ES-I3 (cell line): ENCODE measurements around the gene PGM2.

Source experiments
- H3K36me3 ChIP-seq: 2 replicates; pipeline ENCODE4 v1.6.1; 2013; ENCODE audit warnings: mild to moderate bottlenecking, low read length, control low read depth, moderate library complexity; ENCODE audit not compliant: insufficient read depth
- H3K4me1 ChIP-seq: 2 replicates; pipeline ENCODE4 v1.6.1; 2013; ENCODE audit warnings: mild to moderate bottlenecking, control low read depth, low read length; ENCODE audit not compliant: insufficient read depth
- H3K9ac ChIP-seq: 2 replicates; pipeline ENCODE4 v1.6.1; 2013; ENCODE audit warnings: low read depth, mild to moderate bottlenecking, low read length, moderate library complexity
- H3K9me3 ChIP-seq: 2 replicates; pipeline ENCODE4 v1.6.1; 2013; ENCODE audit warnings: mild to moderate bottlenecking, low read length, moderate library complexity; ENCODE audit not compliant: control insufficient read depth, insufficient read depth

Gene PGM2

DNA sequence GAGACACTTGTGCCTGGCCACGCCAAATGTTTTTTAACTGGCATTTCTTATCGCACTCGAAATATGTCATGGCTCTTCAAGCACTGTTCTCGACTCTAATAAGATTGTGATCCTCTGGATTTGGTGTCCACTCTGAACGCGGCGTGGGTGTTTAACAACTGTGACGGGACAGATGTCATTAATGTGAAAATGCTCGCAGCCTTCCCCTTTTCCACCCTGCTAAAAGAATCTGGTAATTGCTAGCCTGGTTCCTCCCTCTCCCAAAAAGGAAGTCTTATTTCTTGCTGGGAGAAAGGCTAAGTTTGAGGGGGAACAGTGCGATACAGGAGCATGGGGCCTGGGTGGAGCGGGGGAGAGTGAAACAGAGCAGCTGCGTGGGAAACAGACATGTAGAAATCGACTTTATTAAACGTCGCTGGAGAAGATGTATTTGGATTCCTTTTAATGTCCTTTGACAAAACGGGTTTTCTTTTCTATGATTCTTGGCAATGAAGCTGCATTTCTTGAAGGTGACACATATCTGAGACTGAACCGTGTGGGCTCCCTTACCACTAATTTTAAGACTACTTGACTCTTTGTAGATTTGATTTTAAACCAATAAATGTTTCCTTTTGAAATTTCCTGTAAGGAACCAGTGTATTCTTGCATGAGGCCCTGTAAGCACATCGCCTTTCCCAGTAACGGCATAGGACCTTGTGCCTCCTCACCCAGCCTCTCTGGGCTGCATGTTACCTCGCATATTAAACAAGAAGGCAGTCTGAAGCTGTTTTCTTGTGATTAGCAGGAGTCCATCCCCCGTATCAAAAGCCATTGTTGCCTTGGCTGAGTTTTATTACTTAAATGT, 82.2 kb downstream of the PGM2 start:
- Histone ChIP-seq H3K4me1 (0 out of 2 replicates have a peak, but pooled peaks cover 6% of the 10 kb centered on the region), H3K9me3 (no peaks in the 10 kb centered on the region), H3K36me3 (no peaks in the 10 kb centered on the region), H3K9ac (no peak overlapping the region)

GRCh38 chr4:37909332-37910090, 83.0 kb downstream of the PGM2 start:
- H3K36me3 ChIP-seq: no peaks in the 10 kb centered on the region
- H3K9ac ChIP-seq: no peak overlapping the region
- H3K4me1 ChIP-seq: 0 out of 2 replicates have a peak, but pooled peaks cover 6% of the 10 kb centered on the region
- no peaks in the 10 kb centered on the region for H3K9me3 ChIP-seq

- H3K36me3 ChIP-seq: no peaks in the 10 kb centered on the region
- H3K4me1 ChIP-seq: 0 out of 2 replicates have a peak, but pooled peaks cover 6% of the 10 kb centered on the region
- no peak overlapping the region for H3K9ac ChIP-seq
- no peaks in the 10 kb centered on the region for H3K9me3 ChIP-seq
Observed at GRCh38 chr4:37910091-37910486, 83.6 kb downstream of the PGM2 start.
